Heart right ventricle (tissue), 16 donors: ENCODE data around the gene KRTAP9-2. TPM values are rescaled to one million over a fixed set of nuclear protein-coding genes. Genes with fewer than 3 reads are reported as not detected.

Experiments
- ATAC-seq, 8 donors: fragments of 200-7000 bp; cut with Tn5 transposase; one replicate each; pipeline ENCODE4 v1.9.1; 2020; ENCODE audit warnings: mild to moderate bottlenecking in 8 of 8, moderate library complexity in 8 of 8, moderate number of reproducible peaks in 1 of 8
- DNase-seq, 2 donors: peaks; one replicate each; pipeline ENCODE4 v3.0.0-alpha.2; 2020
- H3K27ac ChIP-seq, 10 donors: fragments of 200-600 bp; sonication (generic) in 2 of 10; one replicate each; pipeline versions ENCODE4 v1.5.0 to v1.8.0; 2020 to 2022; ENCODE audit warnings: mild to moderate bottlenecking in 3 of 10
- H3K27me3 ChIP-seq, 7 donors: fragments of 200-600 bp; one replicate each; pipeline ENCODE4 v1.8.0; 2021 to 2022; ENCODE audit warnings: mild to moderate bottlenecking in 2 of 7
- H3K36me3 ChIP-seq, 9 donors: fragments of 200-600 bp; sonication (generic) in 1 of 9; one replicate each; pipeline versions ENCODE4 v1.5.0 to v1.8.0; 2020 to 2022; ENCODE audit warnings: mild to moderate bottlenecking in 2 of 9
- H3K4me1 ChIP-seq, 9 donors: fragments of 200-600 bp; sonication (generic) in 1 of 9; one replicate each; pipeline versions ENCODE4 v1.5.0 to v1.8.0; 2020 to 2022; ENCODE audit warnings: mild to moderate bottlenecking in 4 of 9
- H3K4me3 ChIP-seq, 10 donors: fragments of 200-600 bp; sonication (generic) in 2 of 10; one replicate each; pipeline versions ENCODE4 v1.5.0 to v1.8.0; 2020 to 2022; ENCODE audit warnings: mild to moderate bottlenecking in 7 of 10, moderate library complexity in 2 of 10
- H3K9me3 ChIP-seq, 11 donors: fragments of 200-600 bp in 10 of 11; sonication (generic) in 2 of 11; one replicate each; pipeline versions ENCODE4 v1.5.0 to v1.8.0; 2013 to 2022; ENCODE audit warnings: mild to moderate bottlenecking in 2 of 11, control low read depth in 1 of 11, moderate library complexity in 1 of 11
- CTCF ChIP-seq, 9 donors: fragments of 200-600 bp; sonication (generic) in 2 of 9; IDR thresholded peaks; one replicate each; pipeline versions ENCODE4 v1.5.0 to v1.8.0; 2021 to 2022; ENCODE audit warnings: antibody characterized with exemption in 9 of 9, mild to moderate bottlenecking in 5 of 9, moderate library complexity in 1 of 9
- WGBS, 2 donors: extraction: QIAGEN DNeasy Blood & Tissue Kit; methylation state at CpG; one replicate each; pipeline ENCODE4 v1.1.7; 2013; ENCODE audit warnings: inconsistent platforms in 1 of 2; 5-methylcytosine and 5-hydroxymethylcytosine counted together
- intact Hi-C, 10 donors: fragments of 100-400 bp; cut with DNase I; formaldehyde crosslinking; loops; one replicate each; pipeline versions ENCODE4 v1.11.1 to v1.14.2; 2022
- polyA plus RNA-seq, 2 donors: library from polyadenylated mRNA; stranded (reverse); fragments of 200-250 nt; gene quantifications; one replicate each; pipeline ENCODE4 v1.2.3, GENCODE V29; 2013
- total RNA-seq, 10 donors: library from RNA; stranded (reverse); fragmentation: NEBNext Ultra II Directional in 3 of 10; extraction: Animal tissue kit (Norgen Biotek cat#: 25700) in 3 of 10; gene quantifications; one replicate each; pipeline versions ENCODE4 v1.2.1 to v1.2.4, GENCODE V29; 2021 to 2023
- donor health status: Arrhythmogenic right ventricular cardiomyopathy.
- donor health status: ischemic (EF 13 %, LVEDD 7.1; RV severe dilation, severe dysfunction).
- donor health status: healthy with polysubstance abuse.
- donor health status: DM: no; HTN: yes; CAD: no.
- donor health status: DM: no; HTN: no; CAD: no.
- donor health status: ischemic (EF 25% LVEDD 6.9; RV normal size, moderate dysfunction).
- donor health status: ischemic (EF 25% LVEDD 5.7; RV mildly dilated, moderate dysfunction).
- donor health status: healthy.
- donor health status: DM: yes; HTN: yes; CAD: no.
- donor health status: Ischemic cardiomyopathy.
- donor health status: ischemic (EF 35%, LVEDD 5.7; RV mildly dilated, moderate dysfunction).
- donor health status: nonischemic (EF 11% LVEDD 7.7; RV severe dilation, severe dysfunction).
- donor health status: DM: yes; HTN: yes; CAD: no.
- donor health status: PGD.
- donor health status: ischemic (EF 29% LVEDD 5.4; RV normal size, mild dysfunction).
- donor health status: nonischemic (EF 23%, LVEDD 6.1; RV moderate dilation, normal function).

KRTAP9-2 gene
- total and polyA plus RNA-seq, 12 donors: not detected

GRCh38 chr17:41190328-41190727 is 36.1 kb upstream of the KRTAP9-2 start:
- DNase-seq: no peak
- H3K27ac ChIP-seq: no peak overlapping the region
- H3K4me3 ChIP-seq: no peak overlapping the region
- intact Hi-C loops: no loop called here
- ATAC-seq: no peak
- peaks cover 0 to 10% (median 0%) of the 10 kb centered on the region in 11 donors for H3K9me3 ChIP-seq
- peaks cover 0 to 59% (median 19%) of the 10 kb centered on the region in 7 donors for H3K27me3 ChIP-seq
- no peaks in the 10 kb centered on the region for H3K4me1 ChIP-seq
- H3K36me3 ChIP-seq: no peaks in the 10 kb centered on the region
- WGBS, 2 donors: 86 to 90% methylated on average over 3 of the region's 3 CpGs
- no peak for TF ChIP-seq CTCF (IDR thresholded peaks at IDR 0.05)

DNA sequence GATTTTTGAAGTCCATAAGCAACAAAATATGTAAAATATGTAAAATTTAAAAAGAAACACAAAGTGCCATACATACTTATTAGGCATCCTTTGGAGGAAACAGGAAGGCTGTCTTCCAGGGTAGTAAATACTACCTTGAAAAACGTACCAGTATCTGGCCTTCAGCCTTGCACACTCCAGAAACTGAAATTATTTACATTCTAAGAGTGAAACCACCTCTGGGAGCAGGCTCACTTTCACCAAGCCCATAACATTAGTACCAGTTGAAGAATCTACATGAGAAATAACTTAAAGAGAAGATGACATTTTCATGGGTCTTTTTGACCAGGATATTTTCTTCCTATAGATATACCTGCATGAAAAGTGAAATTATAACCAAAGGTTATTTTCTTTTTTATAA is 30.4 kb upstream of the KRTAP9-2 start:
- 33 to 60% methylated on average over 1 of the region's 1 CpG for WGBS, 2 donors
- peaks cover 0 to 16% (median 0%) of the 10 kb centered on the region in 7 donors for H3K27me3 ChIP-seq
- peaks cover 0 to 11% (median 0%) of the 10 kb centered on the region in 11 donors for H3K9me3 ChIP-seq
- H3K36me3 ChIP-seq: no peaks in the 10 kb centered on the region
- H3K4me3 ChIP-seq: no peak overlapping the region
- intact Hi-C loops: no loop called here
- no peak overlapping the region for H3K27ac ChIP-seq
- DNase-seq (no peak), ATAC-seq (no peak)
- TF ChIP-seq CTCF (IDR thresholded peaks at IDR 0.05): no peak
- no peaks in the 10 kb centered on the region for H3K4me1 ChIP-seq

DNA sequence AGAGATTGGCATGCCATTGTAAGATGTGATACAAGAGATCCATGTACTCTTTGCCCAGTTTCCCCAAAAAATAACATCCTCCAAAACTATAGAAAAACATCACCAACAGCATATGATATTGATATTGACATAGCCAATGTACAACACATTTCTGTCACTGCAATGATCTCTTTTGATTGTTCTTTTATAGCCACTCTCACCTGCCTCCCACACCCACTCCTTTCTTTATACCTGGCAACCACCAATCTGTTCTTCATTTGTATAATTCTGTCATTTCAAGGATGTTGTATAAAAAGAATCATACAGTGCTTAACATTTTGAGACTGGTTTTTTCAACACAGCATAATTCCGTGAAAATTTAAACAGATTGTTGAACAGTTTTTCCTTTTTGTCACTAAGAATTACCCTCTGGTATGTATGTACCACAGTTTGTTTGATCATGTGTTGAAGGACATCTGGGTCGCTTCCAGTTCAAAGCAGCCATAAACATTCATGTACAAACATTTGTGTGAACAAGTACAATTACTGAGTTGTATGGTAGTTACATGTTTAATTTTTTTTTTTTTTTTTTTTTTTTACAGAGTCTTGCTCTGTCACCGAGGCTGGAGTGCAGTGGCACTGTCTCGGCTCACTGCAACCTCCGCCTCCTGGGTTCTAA is 26.9 kb upstream of the KRTAP9-2 start:
- no peak for DNase-seq
- ATAC-seq: no peak
- H3K36me3 ChIP-seq: no peaks in the 10 kb centered on the region
- no peaks in the 10 kb centered on the region for H3K4me1 ChIP-seq
- peaks cover 0 to 10% (median 0%) of the 10 kb centered on the region in 11 donors for H3K9me3 ChIP-seq
- H3K27me3 ChIP-seq: no peaks in the 10 kb centered on the region
- H3K4me3 ChIP-seq: no peak overlapping the region
- 66 to 88% methylated on average over 4 to 5 of the region's 5 CpGs for whole genome bisulfite sequencing, 2 donors
- TF ChIP-seq CTCF (IDR thresholded peaks at IDR 0.05): no peak
- intact Hi-C loops: no loop called here
- no peak overlapping the region for H3K27ac ChIP-seq

GRCh38 chr17:41211845-41212466 is 14.5 kb upstream of the KRTAP9-2 start:
- WGBS, 2 donors: 40 to 55% methylated on average over 1 of the region's 1 CpG
- Histone ChIP-seq H3K4me3 (no peak overlapping the region), H3K27ac (no peak overlapping the region), H3K36me3 (no peaks in the 10 kb centered on the region), H3K4me1 (no peaks in the 10 kb centered on the region), H3K27me3 (peaks cover 0 to 62% (median 39%) of the 10 kb centered on the region in 7 donors), H3K9me3 (no peaks in the 10 kb centered on the region)
- ATAC-seq: no peak
- no peak for DNase-seq
- intact Hi-C loops: no loop called here
- no peak for TF ChIP-seq CTCF (IDR thresholded peaks at IDR 0.05)
